H9 (cell line): Measurements from ENCODE around the gene FAM83E. TPM values are rescaled to one million over a fixed set of nuclear protein-coding genes. Genes with fewer than 3 reads are reported as not detected.

Experiments
- DNase-seq: peaks from one replicate; pipeline ENCODE4 v3.0.0-alpha.2; 2017
- H2AFZ ChIP-seq: one replicate; pipeline ENCODE4 v1.6.1; 2013; ENCODE audit warnings: mild to moderate bottlenecking, low read length, control low read depth, moderate library complexity
- H2AK5ac ChIP-seq: 2 replicates; pipeline ENCODE4 v1.6.1; 2013; ENCODE audit warnings: low read length, control low read depth, mixed read lengths; ENCODE audit not compliant: insufficient read length
- H2BK120ac ChIP-seq: one replicate; pipeline ENCODE4 v1.6.1; 2013; ENCODE audit warnings: low read depth, mild to moderate bottlenecking, low read length, control low read depth, inconsistent platforms; ENCODE audit not compliant: poor library complexity, severe bottlenecking
- H2BK12ac ChIP-seq: 2 replicates; pipeline ENCODE4 v1.6.1; 2013; ENCODE audit warnings: low read length, control low read depth, mixed read lengths, low read depth; ENCODE audit not compliant: insufficient read length
- H2BK15ac ChIP-seq: 2 replicates; pipeline ENCODE4 v1.6.1; 2013; ENCODE audit warnings: low read depth, low read length, control low read depth
- H2BK20ac ChIP-seq: one replicate; pipeline ENCODE4 v1.6.1; 2013; ENCODE audit warnings: low read depth, mild to moderate bottlenecking, low read length, control low read depth, inconsistent platforms; ENCODE audit not compliant: poor library complexity, severe bottlenecking
- H2BK5ac ChIP-seq: 2 replicates; pipeline ENCODE4 v1.6.1; 2013; ENCODE audit warnings: low read length, control low read depth, mixed read lengths; ENCODE audit not compliant: insufficient read length
- H3K14ac ChIP-seq: 2 replicates; pipeline ENCODE4 v1.6.1; 2013; ENCODE audit warnings: low read length, control low read depth; ENCODE audit not compliant: insufficient read depth
- H3K18ac ChIP-seq: 2 replicates; pipeline ENCODE4 v1.6.1; 2013; ENCODE audit warnings: low read depth, mild to moderate bottlenecking, mixed read lengths, low read length, control low read depth; ENCODE audit not compliant: insufficient read length
- H3K23ac ChIP-seq: 2 replicates; pipeline ENCODE4 v1.6.1; 2013; ENCODE audit warnings: low read length, control low read depth, mixed read lengths, low read depth; ENCODE audit not compliant: insufficient read length
- H3K23me2 ChIP-seq: 2 replicates; pipeline ENCODE4 v1.6.1; 2013; ENCODE audit warnings: low read depth, mild to moderate bottlenecking, mixed read lengths, low read length, control low read depth; ENCODE audit not compliant: insufficient read length, poor library complexity, severe bottlenecking
- H3K27ac ChIP-seq: 2 replicates; pipeline ENCODE4 v1.5.1; 2013; ENCODE audit warnings: low read length, control low read depth, mixed read lengths, low read depth; ENCODE audit not compliant: insufficient read length
- H3K27me3 ChIP-seq: 2 replicates; pipeline ENCODE4 v1.6.1; 2013; ENCODE audit warnings: low read length, control low read depth, inconsistent platforms; ENCODE audit not compliant: insufficient read depth
- H3K4ac ChIP-seq: 2 replicates; pipeline ENCODE4 v1.6.1; 2013; ENCODE audit warnings: low read depth, mild to moderate bottlenecking, control low read depth, inconsistent platforms, low read length, moderate library complexity
- H3K4me1 ChIP-seq: 2 replicates; pipeline ENCODE4 v1.6.1; 2013; ENCODE audit warnings: low read length, control low read depth, inconsistent platforms; ENCODE audit not compliant: insufficient read depth
- H3K4me2 ChIP-seq: 2 replicates; pipeline ENCODE4 v1.6.1; 2013; ENCODE audit warnings: low read length, control low read depth, mixed read lengths; ENCODE audit not compliant: insufficient read length, insufficient read depth
- H3K56ac ChIP-seq: 2 replicates; pipeline ENCODE4 v1.6.1; 2013; ENCODE audit warnings: low read depth, mild to moderate bottlenecking, mixed read lengths, low read length, control low read depth; ENCODE audit not compliant: insufficient read length
- H3K79me1 ChIP-seq: 2 replicates; pipeline ENCODE4 v1.6.1; 2013; ENCODE audit warnings: low read depth, mild to moderate bottlenecking, moderate library complexity, low read length, control low read depth, inconsistent platforms; ENCODE audit not compliant: insufficient read depth, poor library complexity, severe bottlenecking
- H3K79me2 ChIP-seq: 2 replicates; pipeline ENCODE4 v1.6.1; 2013; ENCODE audit warnings: low read length, control low read depth, inconsistent platforms; ENCODE audit not compliant: insufficient read depth
- H3K9ac ChIP-seq: 2 replicates; pipeline ENCODE4 v1.6.1; 2013; ENCODE audit warnings: low read length, control low read depth, mixed read lengths; ENCODE audit not compliant: insufficient read length; ENCODE audit errors: extremely low read depth
- H3K9me3 ChIP-seq: one replicate; pipeline ENCODE4 v1.6.1; 2013; ENCODE audit warnings: low read depth, low read length, inconsistent platforms; ENCODE audit not compliant: control insufficient read depth
- H3T11ph ChIP-seq: one replicate; pipeline ENCODE4 v1.6.1; 2013; ENCODE audit warnings: mild to moderate bottlenecking, low read length, control low read depth, inconsistent platforms
- H4K20me1 ChIP-seq: one replicate; pipeline ENCODE4 v1.6.1; 2013; ENCODE audit not compliant: control insufficient read depth, insufficient read length, insufficient read depth
- H4K5ac ChIP-seq: 2 replicates; pipeline ENCODE4 v1.6.1; 2013; ENCODE audit warnings: low read depth, mild to moderate bottlenecking, mixed read lengths, low read length, control low read depth; ENCODE audit not compliant: insufficient read length
- H4K8ac ChIP-seq: replicated peaks from 2 replicates; pipeline ENCODE4 v1.6.1; 2013; ENCODE audit warnings: low read length, control low read depth, mixed read lengths, low read depth; ENCODE audit not compliant: insufficient read length
- H4K91ac ChIP-seq: 2 replicates; pipeline ENCODE4 v1.6.1; 2013; ENCODE audit warnings: low read depth, mild to moderate bottlenecking, moderate library complexity, mixed read lengths, low read length, control low read depth; ENCODE audit not compliant: insufficient read length
- H3K27ac Mint-ChIP-seq, 3 experiments: 2 replicates in 2 of 3; 3 replicates in 1 of 3; pipeline ENCODE4 v1.8.0; 2020 to 2021; ENCODE audit warnings: mixed read lengths in 3 of 3, mild to moderate bottlenecking in 1 of 3, moderate library complexity in 1 of 3
- H3K27me3 Mint-ChIP-seq: 2 replicates; pipeline ENCODE4 v1.8.0; 2021; ENCODE audit warnings: low read depth, mild to moderate bottlenecking, moderate library complexity, mixed read lengths
- H3K36me3 Mint-ChIP-seq, 3 experiments: 2 replicates in 2 of 3; 3 replicates in 1 of 3; pipeline ENCODE4 v1.8.0; 2020 to 2021; ENCODE audit warnings: low read depth in 3 of 3, mixed read lengths in 3 of 3; ENCODE audit not compliant: insufficient read depth in 1 of 3
- H3K4me1 Mint-ChIP-seq, 2 experiments: 2 replicates each; pipeline ENCODE4 v1.8.0; 2020; ENCODE audit warnings: mixed read lengths in 2 of 2
- H3K4me3 Mint-ChIP-seq, 2 experiments: 2 replicates in 1 of 2; 3 replicates in 1 of 2; pipeline ENCODE4 v1.8.0; 2020 to 2021; ENCODE audit warnings: mild to moderate bottlenecking in 2 of 2, mixed read lengths in 2 of 2, moderate library complexity in 1 of 2
- H3K9me3 Mint-ChIP-seq, 2 experiments: 2 replicates in 1 of 2; 3 replicates in 1 of 2; pipeline ENCODE4 v1.8.0; 2020; ENCODE audit warnings: mild to moderate bottlenecking in 2 of 2, mixed read lengths in 2 of 2, moderate library complexity in 1 of 2
- CTCF ChIP-seq: fragments of 200-600 bp; sonication (generic); conservative IDR thresholded peaks from 3 replicates; pipeline ENCODE4 v1.8.0; 2021; ENCODE audit warnings: antibody characterized with exemption, mild to moderate bottlenecking
- WGBS: extraction: QIAGEN DNeasy Blood & Tissue Kit; methylation state at CpG from one replicate; pipeline ENCODE4 v1.1.7; 2013; ENCODE audit warnings: missing lambda C conversion rate, low lambda C conversion rate, mixed read lengths; ENCODE audit not compliant: insufficient read length; ENCODE audit errors: extremely low coverage; 5-methylcytosine and 5-hydroxymethylcytosine counted together
- total RNA-seq: library from RNA; stranded (reverse); gene quantifications from 2 replicates; pipeline ENCODE4 v1.2.1, GENCODE V29; 2021

FAM83E gene
- total RNA-seq, 1 experiment from 2014 or later, result 9.2 TPM

- Histone ChIP-seq H4K91ac (no peak overlapping the region), H3K23ac (no peak overlapping the region), H3K18ac (peak overlapping the region; percentile 62), H3K9ac (no peak overlapping the region), H2BK5ac (no peak overlapping the region), H3T11ph (no peak overlapping the region), H2AK5ac (no peak overlapping the region), H2AFZ (no peak overlapping the region), H3K56ac (no peak overlapping the region), H2BK12ac (no peak overlapping the region), H3K23me2 (no peaks in the 10 kb centered on the region), H3K9me3 (no peaks in the 10 kb centered on the region), H3K4me1 (no peaks in the 10 kb centered on the region), H3K27ac (no peak overlapping the region), H3K4ac (no peak overlapping the region), H4K5ac (no peak overlapping the region), H4K8ac (no peak overlapping the region), H3K27me3 (no peaks in the 10 kb centered on the region), H3K79me1 (no peaks in the 10 kb centered on the region), H2BK15ac (no peak overlapping the region), H2BK120ac (no peak overlapping the region), H2BK20ac (no peak overlapping the region), H3K14ac (no peak overlapping the region), H3K79me2 (no peaks in the 10 kb centered on the region), H4K20me1 (no peaks in the 10 kb centered on the region), H3K4me2 (no peak overlapping the region)
- WGBS, result no CpG with 5 or more reads among the region's 35 CpGs
- H3K4me1 Mint-ChIP-seq, result peaks cover 6 to 13% of the 10 kb centered on the region in 2 experiments
- H3K27ac Mint-ChIP-seq, result peak overlapping the region in 1 of 3 experiments; percentile 34; a peak in 2 of 7 replicates
- H3K9me3 Mint-ChIP-seq, result peaks cover 5 to 6% of the 10 kb centered on the region in 2 experiments; a peak in 3 of 5 replicates
- H3K36me3 Mint-ChIP-seq, result peaks cover 0 to 6% (median 5%) of the 10 kb centered on the region in 3 experiments; a peak in 2 of 7 replicates
- TF ChIP-seq CTCF, result no peak
- H3K27me3 Mint-ChIP-seq, result peaks cover 13% of the 10 kb centered on the region
- peak; percentile 76 for DNase-seq
- peak overlapping the region in 1 of 2 experiments; percentile 10; a peak in 2 of 5 replicates for H3K4me3 Mint-ChIP-seq
Measured at GRCh38 chr19:48660852-48661710, 46.2 kb upstream of the FAM83E start.
